ENCODE results near the gene BORCS5. TPM values are rescaled to one million over a fixed set of nuclear protein-coding genes. Genes with fewer than 3 reads are reported as not detected.

The BORCS5 gene
- total and polyA plus RNA-seq, 2 of the 8 experiments (the other 6 are each of a cell fraction or from before 2014, with no cell fraction given) = 8.3 to 17.4 TPM

Other genes starting within 250 kb of the BORCS5 start
- gene LRP6, start 90.0 kb upstream of the BORCS5 start, total RNA-seq (2021; fragmentation: NEBNext Ultra II Directional; extraction: Animal tissue kit (Norgen Biotek cat#: 25700)) = 73.2 and 74.0 TPM in 2 replicates
- gene LRP6, start 90.0 kb upstream of the BORCS5 start, polyA plus RNA-seq (2011; rRNA removed) = 53.6 and 58.1 TPM in 2 replicates
- gene MANSC1, start 6.8 kb upstream of the BORCS5 start, total RNA-seq (2021; fragmentation: NEBNext Ultra II Directional; extraction: Animal tissue kit (Norgen Biotek cat#: 25700)) = 6.1 and 8.9 TPM in 2 replicates
- 2.0 and 2.5 TPM in 2 replicates for gene MANSC1, start 6.8 kb upstream of the BORCS5 start, polyA plus RNA-seq (2011; rRNA removed)
- gene DUSP16, start 205.8 kb downstream of the BORCS5 start, total RNA-seq (2021; fragmentation: NEBNext Ultra II Directional; extraction: Animal tissue kit (Norgen Biotek cat#: 25700)) = 55.9 and 60.5 TPM in 2 replicates
- 24.1 and 31.6 TPM in 2 replicates for gene DUSP16, start 205.8 kb downstream of the BORCS5 start, polyA plus RNA-seq (2011; rRNA removed)